Medulla oblongata (tissue), 1 donor: ENCODE results near the gene CFAP46.

Experiments used
- DNase-seq: peaks from one replicate; pipeline ENCODE4 v3.0.0-alpha.2; 2015; ENCODE audit errors: extremely low spot score

The CFAP46 gene

GRCh38 chr10:132861884-132862461, 80.4 kb downstream of the CFAP46 start:
- no peak for DNase-seq

GRCh38 chr10:132861116-132861691, 81.2 kb downstream of the CFAP46 start:
- DNase-seq, result no peak

DNA sequence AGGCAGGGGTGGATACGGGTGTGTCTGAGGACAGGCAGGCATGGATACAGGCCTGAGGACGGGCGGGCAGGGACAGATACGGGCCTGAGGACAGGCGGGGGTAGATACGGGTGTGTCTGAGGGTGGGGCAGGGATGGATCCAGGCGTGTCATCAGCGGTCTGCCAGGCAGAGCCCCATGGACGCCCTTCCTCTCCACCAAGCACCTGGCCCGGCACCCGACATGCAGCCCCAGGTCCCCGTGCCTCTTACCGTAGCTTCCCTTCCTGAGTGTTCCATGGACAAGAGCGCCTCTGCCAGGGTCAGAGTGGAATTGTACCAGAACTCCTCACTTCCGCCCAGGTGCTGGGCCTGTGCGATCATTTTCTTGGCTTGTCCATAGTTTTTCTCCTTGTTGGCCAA, 81.8 kb downstream of the CFAP46 start:
- no peak for DNase-seq

GRCh38 chr10:132859084-132859855, 83.1 kb downstream of the CFAP46 start:
- DNase-seq, result no peak

DNA sequence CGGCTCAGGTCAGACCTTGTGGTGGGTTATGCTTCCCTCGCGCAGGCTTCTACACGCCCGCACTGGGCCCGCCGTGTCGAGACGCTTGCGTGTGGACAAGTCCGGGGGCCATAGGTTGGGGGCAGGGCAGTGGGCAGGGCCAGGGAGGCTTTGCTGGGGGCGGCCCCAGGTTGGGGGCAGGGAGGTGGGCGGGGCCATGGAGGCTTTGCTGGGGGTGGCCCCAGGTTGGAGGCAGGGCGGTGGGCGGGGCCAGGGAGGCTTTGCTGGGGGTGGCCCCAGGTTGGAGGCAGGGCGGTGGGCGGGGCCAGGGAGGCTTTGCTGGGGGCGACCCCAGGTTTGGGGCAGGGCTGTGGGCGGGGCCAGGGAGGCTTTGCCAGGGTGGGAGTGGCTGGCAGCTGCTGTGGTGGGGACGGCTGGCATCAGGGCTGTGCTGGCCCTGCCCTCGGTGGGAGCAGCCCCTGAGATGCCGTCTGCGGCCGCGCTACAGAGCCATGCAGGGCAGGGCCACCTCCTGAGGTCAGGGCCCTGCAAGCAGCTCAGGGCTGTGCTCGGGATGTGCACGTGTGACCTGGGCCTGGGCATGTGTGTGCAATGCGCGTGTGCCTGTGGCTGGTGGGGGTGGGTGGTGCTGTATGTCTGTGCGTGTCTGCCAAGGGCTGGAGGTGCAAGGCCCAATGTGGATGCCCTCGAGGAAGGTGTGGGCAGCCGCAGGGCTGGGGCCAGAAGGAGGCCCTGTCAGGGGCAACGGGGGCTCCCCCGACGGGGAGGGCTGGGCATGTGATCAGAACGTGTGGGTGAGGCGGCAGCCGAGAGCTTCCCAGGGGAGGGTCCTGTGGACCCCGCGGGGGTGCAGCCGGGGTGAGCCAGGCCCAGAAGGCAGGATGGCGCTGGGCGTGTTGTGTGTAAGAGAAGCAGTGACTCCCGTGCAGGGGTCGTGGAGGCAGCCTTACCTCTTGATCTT, 84.0 kb downstream of the CFAP46 start:
- DNase-seq, result no peak

DNA sequence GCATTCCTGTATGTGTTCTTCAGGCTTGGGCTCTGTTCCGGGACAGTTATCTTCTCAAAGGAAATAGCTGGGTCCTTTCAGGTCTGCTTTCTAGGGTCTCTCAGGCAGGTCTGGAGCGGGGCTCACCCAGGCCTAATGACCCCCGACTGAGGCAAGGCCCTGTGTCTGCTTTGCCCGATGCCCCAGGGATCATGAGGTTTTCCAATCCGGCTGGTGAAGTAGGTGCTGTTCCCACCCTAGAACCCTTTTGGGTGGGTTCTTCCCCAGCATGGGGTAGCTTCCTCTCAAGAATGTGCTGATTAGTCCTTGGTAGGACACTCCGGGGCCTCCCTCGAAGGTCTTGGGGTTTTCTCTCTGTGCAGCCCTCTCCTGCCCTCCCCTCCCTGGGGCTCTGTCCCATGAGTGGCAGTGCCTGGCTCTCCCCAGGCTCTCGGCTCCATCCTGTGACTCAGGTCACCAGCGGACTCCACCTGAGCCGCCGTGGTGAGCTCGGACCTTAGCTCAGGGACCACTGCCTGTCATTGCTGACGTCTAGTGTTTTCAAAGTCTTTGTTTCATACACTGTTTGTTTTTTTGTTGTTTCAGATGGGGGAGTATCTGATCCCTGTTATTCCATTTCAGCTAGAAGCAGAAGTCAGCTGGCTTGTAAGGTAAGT, 85.4 kb downstream of the CFAP46 start:
- no peak for DNase-seq

GRCh38 chr10:132855889-132856288, 86.5 kb downstream of the CFAP46 start:
- DNase-seq, result no peak

DNA sequence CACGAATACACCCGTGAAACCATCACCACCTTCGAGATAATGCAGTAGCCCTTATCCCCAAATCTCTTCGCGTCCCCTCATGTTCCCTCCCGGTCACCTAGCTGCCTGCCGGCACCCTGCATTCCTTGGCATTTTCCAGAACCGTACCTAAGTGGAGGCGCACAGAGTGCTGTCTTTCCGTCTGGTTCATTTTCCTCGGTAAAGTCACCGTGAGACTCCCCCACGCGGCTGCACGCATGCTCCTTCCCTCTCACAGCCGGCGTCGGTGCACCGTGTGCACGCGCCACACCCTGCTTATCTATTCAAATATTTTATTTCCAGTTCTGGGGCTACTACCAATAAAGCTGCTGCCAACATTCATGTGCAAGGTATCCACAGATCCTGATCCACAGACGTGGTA, 90.9 kb downstream of the CFAP46 start:
- no peak for DNase-seq

DNA sequence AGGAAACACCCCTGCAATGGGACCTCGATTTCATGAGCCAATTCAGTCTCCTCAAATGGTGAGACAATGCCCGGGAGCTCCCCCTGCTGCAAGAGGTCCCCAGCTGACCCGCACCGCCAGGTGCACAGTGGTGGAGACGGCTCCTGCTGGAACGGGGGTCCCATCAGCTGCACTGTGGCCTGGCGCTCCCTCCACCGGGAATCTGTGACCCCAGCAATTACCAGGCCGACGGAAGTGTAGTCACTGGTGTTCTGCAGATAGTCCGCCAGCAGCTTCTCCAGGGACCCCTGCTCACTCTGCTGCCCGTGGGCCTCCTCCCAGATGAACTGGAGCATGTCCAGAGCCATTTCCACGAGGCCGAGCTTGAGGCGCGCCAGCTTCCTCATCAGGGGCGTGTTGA, 91.5 kb downstream of the CFAP46 start:
- DNase-seq, result no peak

DNA sequence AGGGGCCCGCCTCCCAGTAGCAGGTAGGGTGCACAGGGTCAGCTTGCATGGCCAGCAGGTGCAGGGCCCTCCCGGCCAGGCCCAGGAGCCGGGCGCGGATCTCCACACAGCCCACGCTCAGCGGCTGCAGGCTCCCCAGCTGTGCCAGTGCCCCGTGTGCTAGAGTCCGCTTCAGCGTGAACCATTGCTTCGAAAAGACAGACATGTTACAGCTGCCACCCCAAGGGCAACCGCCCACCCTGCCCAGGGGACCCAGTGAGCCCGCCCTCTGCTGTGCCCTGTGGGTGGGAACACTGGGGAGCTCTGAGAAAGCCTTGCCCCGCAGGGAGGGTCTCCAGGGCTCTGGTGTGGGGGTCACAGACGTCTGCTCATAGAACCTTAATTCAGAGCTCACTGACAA, 92.1 kb downstream of the CFAP46 start:
- no peak for DNase-seq

DNA sequence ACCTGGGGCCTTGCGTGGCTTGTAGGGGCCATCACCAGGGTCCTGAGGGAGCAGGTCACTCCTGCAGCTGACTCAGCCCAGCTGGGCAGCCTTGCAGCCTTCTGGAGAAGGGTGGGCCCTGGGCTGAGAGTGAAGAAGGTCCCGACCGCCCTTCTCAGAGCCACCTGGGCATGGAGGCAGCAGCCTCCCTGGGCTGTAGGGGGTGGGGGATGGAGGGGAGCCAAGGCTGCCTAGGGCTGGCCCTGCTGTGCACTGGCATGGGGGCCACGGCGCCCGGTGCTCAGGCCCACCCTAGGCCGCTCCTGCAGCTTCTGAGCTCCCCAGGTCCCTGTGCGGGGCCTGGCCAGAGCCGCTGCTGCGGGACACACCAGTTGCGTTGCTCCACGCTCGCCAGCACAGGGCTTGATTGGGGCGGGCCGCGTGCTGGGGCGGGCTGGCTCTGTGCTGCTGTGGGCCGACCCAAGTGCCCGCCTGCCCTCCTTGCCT, 92.8 kb downstream of the CFAP46 start:
- no peak for DNase-seq

- DNase-seq, result no peak
Observed at GRCh38 chr10:132848951-132849545, 93.3 kb downstream of the CFAP46 start.

DNA sequence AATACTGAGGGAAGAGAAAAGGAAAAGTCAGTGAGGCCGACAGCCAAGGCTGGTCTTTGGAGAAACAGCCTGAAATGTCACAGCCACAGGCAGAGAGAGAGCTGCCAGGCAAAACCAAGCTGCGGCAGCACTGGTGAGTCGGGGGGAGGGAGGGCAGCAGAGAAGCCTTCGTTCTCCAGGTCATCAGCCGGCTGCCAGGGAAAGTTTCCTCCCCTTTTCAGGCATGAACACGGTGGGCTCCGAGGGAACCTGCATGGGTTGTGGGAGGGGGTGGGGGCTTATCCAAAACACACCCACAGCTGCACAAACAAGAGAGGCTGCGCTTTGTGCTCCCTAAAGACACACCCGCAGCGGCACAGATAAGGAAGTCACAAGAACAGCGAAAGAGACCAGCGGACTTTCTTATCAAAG, 94.1 kb downstream of the CFAP46 start:
- peak; percentile 15 for DNase-seq

GRCh38 chr10:132847856-132848255, 94.5 kb downstream of the CFAP46 start:
- DNase-seq, result no peak

DNA sequence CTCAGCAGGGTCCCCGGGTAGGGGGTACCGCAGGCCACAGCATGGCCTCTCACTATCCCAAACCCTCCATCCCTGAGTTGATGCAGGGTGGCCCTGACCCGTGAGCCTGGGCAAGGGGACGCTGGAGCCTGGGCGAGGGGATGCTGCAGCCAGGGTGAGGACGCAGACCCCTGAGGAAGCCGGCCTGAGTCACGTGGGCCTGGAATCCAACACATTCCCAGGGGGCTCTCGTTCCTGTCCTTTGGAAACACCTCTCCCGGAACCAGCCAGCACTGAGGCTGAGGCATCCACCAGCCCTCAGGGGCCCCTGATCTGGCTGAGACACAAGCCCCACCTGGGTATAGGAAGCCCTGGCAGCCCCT, 95.0 kb downstream of the CFAP46 start:
- no peak for DNase-seq

DNA sequence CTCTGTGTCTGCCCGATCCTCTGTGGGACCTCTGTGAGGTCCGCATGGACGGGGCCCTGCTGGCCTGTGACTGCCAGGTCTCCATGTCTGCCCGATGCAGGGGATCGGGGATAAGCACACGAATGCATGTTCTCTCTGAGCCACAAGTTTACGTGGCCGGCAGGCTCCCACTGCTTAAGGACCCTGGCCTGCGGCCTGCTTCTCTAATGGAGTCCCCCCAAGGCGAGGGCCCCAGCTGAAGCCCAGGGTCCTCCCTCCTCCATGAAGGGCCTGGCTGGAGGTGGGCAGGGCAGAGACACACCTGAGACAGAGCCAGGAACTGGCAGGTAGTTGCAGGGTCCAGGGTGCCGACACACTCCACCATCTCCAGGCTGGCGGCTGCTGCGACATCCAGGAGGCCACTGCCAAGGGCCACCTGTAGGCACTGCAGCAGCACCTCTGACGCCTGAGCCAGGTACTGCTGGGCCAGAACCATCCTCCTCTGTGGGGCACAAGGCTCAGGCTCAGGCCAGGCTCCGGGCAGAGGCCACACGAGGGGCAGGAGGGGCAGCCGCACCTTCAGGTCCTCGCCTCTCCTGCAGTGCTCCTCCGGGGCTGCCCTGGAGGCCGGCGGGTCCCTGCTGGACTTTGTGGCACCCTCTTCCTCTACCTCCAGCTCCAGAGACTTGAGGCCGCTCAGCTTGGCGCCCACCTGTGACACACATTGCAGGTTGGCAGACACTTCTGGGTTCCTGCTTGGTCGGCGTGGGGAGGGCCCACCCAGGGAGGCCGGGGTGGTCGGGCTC, 95.5 kb downstream of the CFAP46 start:
- DNase-seq, result no peak

- DNase-seq, result no peak
Observed at GRCh38 chr10:132845780-132846595, 96.4 kb downstream of the CFAP46 start.

DNA sequence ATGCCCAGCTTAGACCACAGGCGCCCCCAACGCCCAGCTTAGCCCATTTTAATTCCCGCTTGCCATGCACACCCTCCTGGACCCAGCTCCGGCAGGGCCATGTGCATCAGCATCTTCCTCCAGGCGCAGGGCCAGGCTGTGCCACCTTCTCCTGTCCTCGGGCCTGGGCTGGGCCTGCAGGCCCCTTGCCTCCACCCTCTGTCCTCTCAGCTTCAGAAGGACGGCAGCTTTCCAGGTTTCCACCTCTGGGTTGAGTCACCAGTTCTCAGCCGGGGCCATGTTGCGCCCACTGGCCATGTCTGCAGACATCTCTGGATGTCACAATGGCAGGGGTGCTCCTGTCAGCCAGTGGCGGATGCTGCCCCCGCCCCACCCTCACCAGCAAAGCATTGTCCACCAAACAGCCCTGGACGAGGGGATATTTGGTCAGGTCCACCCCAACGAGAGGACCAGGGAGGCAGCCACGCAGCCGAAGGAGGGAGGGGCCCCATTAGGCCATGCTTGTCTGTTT, 97.3 kb downstream of the CFAP46 start:
- no peak for DNase-seq
